Spinal cord (tissue), 10 donors: ENCODE results near the gene NRXN2. TPM values are rescaled to one million over a fixed set of nuclear protein-coding genes. Genes with fewer than 3 reads are reported as not detected.
A peak's percentile ranks its signal among the peaks of the same experiment; 100 is the strongest.

ENCODE experiments used
- DNase-seq, 6 donors: peaks; one replicate each; pipeline versions ENCODE4 v3.0.0 to v3.0.0-alpha.2; 2013 to 2015; ENCODE audit warnings: low spot score in 6 of 6, low read depth in 4 of 6
- H3K27ac ChIP-seq: one replicate; pipeline ENCODE4 v1.5.1; 2013; ENCODE audit warnings: low read depth, low read length, control low read depth
- H3K27me3 ChIP-seq: one replicate; pipeline ENCODE4 v1.6.1; 2013; ENCODE audit warnings: low read length; ENCODE audit not compliant: control insufficient read depth, insufficient read depth
- H3K36me3 ChIP-seq: one replicate; pipeline ENCODE4 v1.6.1; 2013; ENCODE audit warnings: low read length; ENCODE audit not compliant: control insufficient read depth, insufficient read depth
- H3K4me1 ChIP-seq: one replicate; pipeline ENCODE4 v1.6.1; 2013; ENCODE audit warnings: low read length; ENCODE audit not compliant: control insufficient read depth, insufficient read depth
- H3K4me3 ChIP-seq: one replicate; pipeline ENCODE4 v1.5.1; 2013; ENCODE audit warnings: low read depth, low read length, control low read depth
- H3K9me3 ChIP-seq: one replicate; pipeline ENCODE4 v1.6.1; 2013; ENCODE audit warnings: low read length; ENCODE audit not compliant: control insufficient read depth, insufficient read depth
- WGBS: methylation state at CpG from one replicate; pipeline ENCODE4 v1.1.5; 2013; ENCODE audit warnings: missing lambda C conversion rate; ENCODE audit not compliant: insufficient coverage; 5-methylcytosine and 5-hydroxymethylcytosine counted together
- long read RNA-seq, 4 donors: transcript quantifications; one replicate each; lab custom pipeline, GENCODE V29; 2026
- polyA plus RNA-seq, 2 donors: library from polyadenylated mRNA; unstranded; fragments of 120-200 nt; gene quantifications; one replicate each; pipeline ENCODE4 v1.2.1, GENCODE V29; 2013; ENCODE audit not compliant: insufficient read length in 2 of 2
- total RNA-seq, 2 donors: library from RNA; depleted of rRNA in 1 of 2; stranded (reverse); fragments of 120-200 nt in 1 of 2; fragments of >200 nt in 1 of 2; gene quantifications; one replicate each; pipeline versions ENCODE4 v1.2.3 to v1.2.4, GENCODE V29; 2013 to 2014
- donor health status: healthy.

The NRXN2 gene
- total RNA-seq, result 100 to 1,000 TPM in 1 of 2 donors, 10 to 100 TPM in 1; 68.0 to 145 TPM
- polyA plus RNA-seq, result 100 to 1,000 TPM; 415 to 424 TPM
- long read RNA-seq, donor 1, transcript NRXN2-213 (3 exons, 580 nt), result minor isoform, 6 of 43 reads
- long read RNA-seq, donor 1, transcript NRXN2-202 (7 exons, 3,535 nt), result major isoform, 21 of 43 reads
- long read RNA-seq, donor 1, transcript NRXN2-210 (3 exons, 3,232 nt), result minor isoform, 7 of 43 reads
- long read RNA-seq, donor 1, partial matches to known transcripts, result 8 of 43 reads
- long read RNA-seq, donor 1, other reads (novel, unspliced or antisense), result 0 of 43 reads
- long read RNA-seq, donor 2, transcript NRXN2-210 (3 exons, 3,232 nt), result major isoform, 5 of 20 reads
- long read RNA-seq, donor 2, partial matches to known transcripts, result 6 of 20 reads
- long read RNA-seq, donor 2, other reads (novel, unspliced or antisense), result 0 of 20 reads
- long read RNA-seq, donor 3, transcript NRXN2-213 (3 exons, 580 nt), result minor isoform, 7 of 120 reads
- long read RNA-seq, donor 3, transcript NRXN2-210 (3 exons, 3,232 nt), result major isoform, 12 of 120 reads
- long read RNA-seq, donor 3, partial matches to known transcripts, result 95 of 120 reads
- long read RNA-seq, donor 3, other reads (novel, unspliced or antisense), result 0 of 120 reads
- long read RNA-seq, donor 4, result 0 reads

DNA sequence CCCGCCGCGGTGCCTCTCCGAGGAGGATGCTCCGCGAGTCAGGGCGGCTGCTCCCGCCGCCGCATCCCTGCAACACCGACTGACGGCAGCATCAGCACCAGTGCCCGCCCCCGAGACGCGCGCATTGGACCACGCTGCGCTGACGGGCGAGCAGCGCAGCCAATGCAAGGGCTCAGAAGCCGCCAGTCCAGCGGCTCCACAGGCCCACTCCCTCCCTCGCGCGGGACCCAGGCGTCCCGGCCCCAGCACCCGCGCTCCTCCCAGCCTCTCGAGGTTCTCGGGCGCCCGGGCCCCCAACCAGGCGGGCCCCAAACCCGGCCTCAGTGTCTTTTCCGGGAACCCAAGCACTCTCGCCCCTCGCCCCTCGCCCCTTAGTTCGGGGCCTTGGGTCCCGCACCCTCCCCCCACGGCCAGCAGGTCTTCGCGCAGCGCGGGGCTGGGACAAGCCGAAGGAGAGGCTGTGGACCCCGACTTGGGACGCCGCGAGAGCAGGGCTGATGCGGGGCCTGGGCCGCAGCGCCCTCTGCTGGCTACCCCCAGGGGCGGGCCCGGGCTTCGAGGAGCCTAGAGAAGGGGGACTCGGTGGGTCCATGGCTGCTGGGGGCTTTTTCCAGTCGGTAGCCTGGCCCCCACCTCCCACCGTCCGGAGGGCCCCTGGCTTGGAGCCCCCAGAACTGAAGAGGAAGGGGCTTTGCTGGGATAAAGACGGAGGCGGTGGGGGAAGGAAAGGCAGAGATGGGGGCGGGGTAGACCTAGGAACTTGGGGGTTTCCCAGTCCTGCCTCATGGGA lies at the start of gene NRXN2:
NRXN2 (minus strand) TSS at position 81 of the 790 bp plus-strand sequence. CDS start 9,498 bp downstream, outside the sequence.
- H3K4me3 ChIP-seq, result peak within 1 kb of the TSS; percentile 55
- WGBS, result 3% methylated on average over 62 of the region's 66 CpGs
- no peaks in the 10 kb centered on the region for H3K27me3 ChIP-seq
- H3K9me3 ChIP-seq, result no peaks in the 10 kb centered on the region
- H3K27ac ChIP-seq, result peak within 1 kb of the TSS; percentile 78
- DNase-seq, result peak; percentile 72 to 98 (median 88)
- H3K4me1 ChIP-seq, result peaks cover 67% of the 10 kb centered on the region
- peaks cover 22% of the 10 kb centered on the region for H3K36me3 ChIP-seq

DNA sequence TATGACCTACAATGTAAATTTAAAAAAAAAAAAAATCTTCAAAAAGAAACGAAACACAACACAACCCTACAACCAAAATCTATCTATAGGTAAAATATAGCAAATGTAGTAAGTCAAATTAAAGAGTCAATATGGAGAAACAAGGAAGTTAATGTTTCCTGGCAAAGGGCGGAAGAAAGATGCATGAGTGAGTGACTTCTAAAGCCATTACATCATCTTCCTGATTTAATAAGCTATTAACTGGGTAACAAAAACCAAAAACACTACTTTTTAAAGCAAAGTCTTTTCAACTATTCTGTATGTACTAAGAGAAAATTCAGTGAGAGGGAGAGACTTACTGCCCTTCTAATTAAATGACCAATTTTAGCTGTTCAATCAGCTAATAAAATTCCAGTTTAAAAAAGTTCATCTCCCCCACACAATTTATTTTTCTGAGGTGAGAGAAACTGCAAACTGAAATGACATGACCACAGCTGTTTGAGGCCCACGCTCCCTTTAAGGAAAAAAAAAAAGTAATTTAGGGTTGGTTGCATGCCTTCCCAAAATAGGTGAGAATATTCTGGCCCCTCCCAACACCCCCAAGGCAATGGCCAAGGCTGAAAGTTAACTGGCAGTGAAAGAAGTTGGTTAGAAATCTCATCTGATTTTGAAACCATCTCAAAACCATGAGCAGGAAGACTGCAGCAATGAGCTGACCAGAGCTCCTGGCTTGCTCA lies 49.5 kb upstream of the NRXN2 start:
- DNase-seq, result no peak
- H3K9me3 ChIP-seq, result no peaks in the 10 kb centered on the region
- no peak overlapping the region for H3K27ac ChIP-seq
- H3K27me3 ChIP-seq, result no peaks in the 10 kb centered on the region
- H3K4me1 ChIP-seq, result peaks cover 10% of the 10 kb centered on the region
- no peak overlapping the region for H3K4me3 ChIP-seq
- WGBS, result no CpG with 5 or more reads among the region's 3 CpGs
- peaks cover 55% of the 10 kb centered on the region for H3K36me3 ChIP-seq

DNA sequence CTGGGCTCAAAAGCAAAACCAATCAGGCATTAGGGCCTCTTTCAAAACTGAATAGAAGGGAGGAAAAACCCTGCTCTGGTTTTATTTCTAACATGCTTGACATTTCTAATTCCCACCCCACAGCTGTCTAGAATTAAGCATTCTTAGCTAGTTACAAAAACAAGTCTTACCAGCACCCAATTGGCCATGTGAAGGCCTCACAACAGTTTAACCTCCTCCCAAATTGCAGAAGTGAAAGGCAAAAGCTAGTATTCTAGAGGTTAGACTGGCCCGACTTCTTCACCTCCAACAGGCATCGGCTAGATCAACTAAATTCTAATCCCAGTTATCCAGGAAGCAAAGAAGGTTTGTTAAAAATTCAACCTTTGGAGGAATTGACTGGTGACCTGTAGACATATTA lies 48.9 kb upstream of the NRXN2 start:
- Histone ChIP-seq H3K4me1 (peaks cover 9% of the 10 kb centered on the region), H3K27me3 (no peaks in the 10 kb centered on the region), H3K27ac (no peak overlapping the region), H3K4me3 (no peak overlapping the region), H3K9me3 (no peaks in the 10 kb centered on the region), H3K36me3 (peaks cover 59% of the 10 kb centered on the region)
- DNase-seq, result no peak
- WGBS, result no CpG with 5 or more reads among the region's 2 CpGs

DNA sequence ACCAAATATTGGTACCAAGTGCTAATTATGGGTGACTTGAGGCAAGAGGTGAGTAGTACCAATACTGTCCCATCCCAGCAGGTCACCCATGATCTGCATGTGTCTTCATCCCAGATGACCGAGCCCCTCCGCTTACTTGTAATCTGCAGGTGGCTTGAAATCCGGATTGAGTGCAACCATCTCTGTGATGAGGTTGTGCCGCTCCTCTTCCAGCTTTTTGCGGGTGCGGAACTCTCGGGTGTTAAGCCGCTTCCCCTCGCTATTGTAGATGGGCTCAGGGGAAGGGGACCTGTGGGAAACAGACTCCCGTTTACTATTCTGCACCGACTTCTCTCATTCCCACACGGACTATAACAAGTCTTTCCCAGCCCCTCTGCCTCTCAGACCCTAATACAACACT lies 47.1 kb upstream of the NRXN2 start:
- no peak for DNase-seq

DNA sequence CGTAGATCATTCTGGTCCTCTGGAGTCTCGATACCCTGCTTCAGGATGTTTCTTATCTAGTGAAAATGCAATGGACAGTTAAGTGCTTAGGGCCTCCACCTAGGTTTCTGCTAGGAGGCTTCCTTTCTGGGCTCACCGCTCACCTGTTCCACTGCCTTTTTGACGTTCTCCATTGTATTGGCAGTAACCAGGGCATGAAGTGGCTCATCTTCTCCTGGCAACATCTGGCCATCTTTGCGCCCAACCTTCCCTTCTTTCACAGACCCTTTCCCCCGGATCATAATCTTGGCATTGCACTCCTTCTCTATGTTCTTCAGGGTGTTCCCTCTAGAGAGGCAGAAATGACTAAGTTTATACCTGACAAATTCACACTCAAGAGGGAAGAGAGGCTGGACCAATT lies 46.3 kb upstream of the NRXN2 start:
- H3K27me3 ChIP-seq, result no peaks in the 10 kb centered on the region
- H3K27ac ChIP-seq, result peak overlapping the region; percentile 17
- no peak for DNase-seq
- H3K4me1 ChIP-seq, result peaks cover 20% of the 10 kb centered on the region
- peaks cover 73% of the 10 kb centered on the region for H3K36me3 ChIP-seq
- H3K9me3 ChIP-seq, result no peaks in the 10 kb centered on the region
- 93% methylated on average over 6 of the region's 6 CpGs for WGBS
- H3K4me3 ChIP-seq, result no peak overlapping the region

More for the DNA sequence above, 47.1 kb upstream of the NRXN2 start:
- no peak overlapping the region for H3K27ac ChIP-seq
- peaks cover 14% of the 10 kb centered on the region for H3K4me1 ChIP-seq
- no peak overlapping the region for H3K4me3 ChIP-seq
- H3K36me3 ChIP-seq, result peaks cover 72% of the 10 kb centered on the region
- H3K9me3 ChIP-seq, result no peaks in the 10 kb centered on the region
- H3K27me3 ChIP-seq, result no peaks in the 10 kb centered on the region
- no CpG with 5 or more reads among the region's 12 CpGs for WGBS

DNA sequence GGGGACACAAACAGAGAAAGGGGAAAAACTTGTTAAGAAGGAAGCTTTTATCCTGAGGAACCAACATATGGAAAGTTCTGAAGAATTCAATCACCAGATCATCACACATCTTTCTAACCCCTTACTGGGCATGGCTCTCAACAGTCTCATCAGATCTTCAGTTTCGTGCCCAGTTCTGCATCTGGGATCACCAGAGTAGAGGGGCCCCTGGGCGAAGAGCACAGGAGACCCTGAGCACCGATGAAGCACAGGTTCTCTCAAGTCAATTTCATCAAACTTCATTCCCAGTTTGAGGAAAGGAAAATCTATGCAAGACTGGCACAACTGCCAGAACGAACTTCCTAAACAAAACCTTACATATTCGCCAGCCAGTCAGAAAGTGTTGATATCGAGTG lies 45.3 kb upstream of the NRXN2 start:
- H3K36me3 ChIP-seq, result peaks cover 74% of the 10 kb centered on the region
- 91% methylated on average over 5 of the region's 6 CpGs for WGBS
- H3K27me3 ChIP-seq, result no peaks in the 10 kb centered on the region
- H3K27ac ChIP-seq, result no peak overlapping the region
- no peak for DNase-seq
- peaks cover 30% of the 10 kb centered on the region for H3K4me1 ChIP-seq
- H3K9me3 ChIP-seq, result no peaks in the 10 kb centered on the region
- H3K4me3 ChIP-seq, result no peak overlapping the region

DNA sequence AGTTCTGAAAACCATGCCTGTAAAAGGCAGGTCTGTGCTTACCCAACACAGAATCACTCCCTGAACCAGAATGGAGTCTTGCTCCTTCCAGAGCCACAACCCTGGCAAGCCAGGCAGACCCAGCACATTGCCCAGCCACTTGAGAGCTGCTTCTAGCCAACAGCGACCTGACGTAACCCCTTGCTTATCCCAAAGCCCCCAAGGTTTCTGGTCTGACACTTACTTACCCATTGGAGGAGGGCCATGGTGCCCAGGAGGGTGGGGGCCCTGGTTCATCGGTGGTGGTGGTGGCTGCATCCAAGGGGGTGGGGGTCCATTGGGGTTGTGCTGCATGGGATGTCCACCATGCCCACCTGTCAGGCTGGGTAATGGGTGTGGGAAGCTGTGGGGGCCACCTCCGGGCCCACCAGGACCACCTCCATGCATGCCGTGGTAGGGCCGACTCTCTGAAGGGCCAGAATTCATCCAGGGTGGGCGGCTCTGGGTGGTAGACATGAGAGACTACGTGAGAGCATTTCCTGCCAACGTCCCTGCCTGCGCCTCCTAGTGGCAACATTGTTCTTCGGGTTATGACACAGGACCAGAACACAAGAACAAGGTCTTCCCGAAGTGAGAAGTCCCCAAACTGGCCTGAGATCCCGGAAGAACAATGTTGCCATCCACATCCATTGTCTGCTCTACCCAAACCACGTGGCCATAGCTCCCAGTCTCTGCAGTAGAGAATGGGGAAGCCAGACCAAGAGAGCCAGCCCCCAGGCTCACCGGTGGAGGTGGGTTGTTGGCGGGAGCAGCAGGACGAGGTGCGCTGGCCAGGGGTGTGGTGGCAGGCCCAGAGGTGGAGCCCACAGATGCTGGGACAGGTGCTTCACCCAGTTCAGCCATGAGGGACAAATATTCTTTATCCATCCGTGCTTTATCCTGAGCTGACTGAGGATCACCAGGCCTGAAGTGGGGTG lies 44.6 kb upstream of the NRXN2 start:
- H3K36me3 ChIP-seq, result peaks cover 76% of the 10 kb centered on the region
- no peak overlapping the region for H3K4me3 ChIP-seq
- peaks cover 36% of the 10 kb centered on the region for H3K4me1 ChIP-seq
- no peaks in the 10 kb centered on the region for H3K27me3 ChIP-seq
- H3K27ac ChIP-seq, result no peak overlapping the region
- DNase-seq, result peak in 2 of 6 donors; percentile 79 to 86
- 62% methylated on average over 14 of the region's 19 CpGs for WGBS
- no peaks in the 10 kb centered on the region for H3K9me3 ChIP-seq

DNA sequence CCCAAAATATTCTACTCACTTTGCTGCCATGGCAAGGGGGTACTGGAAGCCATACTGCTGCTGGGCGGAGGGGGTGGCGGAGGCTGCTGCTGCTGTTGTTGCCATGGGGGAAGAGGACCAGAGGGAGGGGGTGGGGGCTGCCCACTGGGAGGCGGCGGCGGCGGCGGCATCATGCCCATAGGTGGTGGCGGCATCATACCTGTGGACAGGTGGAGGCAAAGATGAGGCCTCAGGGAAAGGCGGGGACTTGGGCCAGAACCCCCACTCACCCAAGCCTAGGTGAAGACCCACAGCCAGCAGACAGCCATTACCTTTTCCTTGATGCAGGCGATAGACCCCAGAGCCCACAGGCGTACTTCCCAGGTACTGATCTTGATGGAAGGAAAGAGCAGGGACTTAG lies 43.9 kb upstream of the NRXN2 start:
- Histone ChIP-seq H3K27me3 (no peaks in the 10 kb centered on the region), H3K9me3 (no peaks in the 10 kb centered on the region), H3K27ac (no peak overlapping the region), H3K36me3 (peaks cover 81% of the 10 kb centered on the region), H3K4me3 (no peak overlapping the region), H3K4me1 (peaks cover 44% of the 10 kb centered on the region)
- WGBS, result 97% methylated on average over 10 of the region's 11 CpGs
- no peak for DNase-seq
